ENCODE results near the gene IPCEF1.
A peak's percentile ranks its signal among the peaks of the same experiment; 100 is the strongest.
"Not testable (repeated sequence)": the region's sequence is repeated elsewhere in the genome, so short reads cannot be mapped to it uniquely, and the experiment has no call there.

IPCEF1 gene

GRCh38 chr6:154334147-154334546 lies 22.5 kb downstream of the IPCEF1 start:
- not testable (repeated sequence) for FAIRE-seq; DNase-seq (ENCODE audit: low spot score)

DNA sequence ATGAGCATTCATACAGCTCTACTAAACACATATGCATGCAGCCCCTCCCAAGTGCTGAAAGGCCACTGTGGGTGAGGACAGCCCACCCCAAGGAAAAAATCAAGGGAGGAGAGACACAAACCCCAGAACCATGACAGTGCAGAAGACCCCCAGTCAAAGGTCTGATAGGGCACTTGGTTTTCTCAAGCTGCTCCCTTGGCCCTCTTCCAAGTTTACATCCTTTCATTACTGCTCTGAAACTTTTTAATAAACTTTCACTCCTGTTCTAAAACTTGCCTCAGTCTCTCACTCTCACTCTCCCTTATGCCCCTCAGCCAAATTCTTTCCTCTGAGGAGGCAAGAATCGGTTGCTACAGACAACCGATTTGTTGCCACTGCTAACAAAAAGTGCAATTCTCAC lies 24.9 kb downstream of the IPCEF1 start:
- DNase-seq (ENCODE audit: low spot score) (no peak), FAIRE-seq (no peak)

DNA sequence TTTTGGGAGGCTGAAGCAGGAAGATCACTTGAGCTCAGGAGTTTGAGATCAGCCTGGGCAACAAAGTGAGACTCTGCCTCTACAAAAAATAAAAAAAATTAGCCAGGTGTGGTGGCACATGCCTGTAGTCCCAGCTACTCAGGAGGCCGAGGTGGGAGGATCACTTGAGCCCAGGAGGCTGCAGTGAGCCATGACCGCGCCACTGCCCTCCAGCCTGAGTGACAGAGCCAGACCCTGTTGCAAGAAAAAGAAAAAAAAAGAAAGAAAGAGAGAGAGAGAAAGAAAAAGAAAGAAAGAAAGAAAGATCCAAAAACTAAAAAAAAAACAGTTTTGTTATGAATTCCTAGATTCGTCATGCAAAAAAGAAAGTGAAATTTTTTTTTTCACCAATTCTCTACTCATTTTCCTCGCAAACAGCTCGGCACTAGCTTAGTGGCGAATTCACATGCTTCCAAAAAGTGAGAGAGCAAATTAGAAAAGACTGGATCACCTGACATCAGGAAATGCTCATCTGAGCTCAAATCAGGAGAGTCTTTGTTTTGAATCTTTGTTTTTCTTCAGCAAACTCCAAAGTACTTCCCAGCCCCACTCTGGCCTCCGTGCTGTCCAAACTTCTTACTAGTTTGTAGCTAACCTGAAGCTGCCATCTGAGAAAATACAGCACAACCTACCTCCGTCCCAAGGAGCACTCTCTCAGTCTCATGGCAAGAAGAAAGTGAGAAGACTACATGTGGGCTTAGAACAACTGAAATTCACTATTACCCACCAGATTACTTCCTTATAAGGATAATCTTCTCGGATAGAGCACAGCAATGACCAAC lies 27.0 kb downstream of the IPCEF1 start:
- FAIRE-seq (no peak), DNase-seq (ENCODE audit: low spot score) (no peak)

DNA sequence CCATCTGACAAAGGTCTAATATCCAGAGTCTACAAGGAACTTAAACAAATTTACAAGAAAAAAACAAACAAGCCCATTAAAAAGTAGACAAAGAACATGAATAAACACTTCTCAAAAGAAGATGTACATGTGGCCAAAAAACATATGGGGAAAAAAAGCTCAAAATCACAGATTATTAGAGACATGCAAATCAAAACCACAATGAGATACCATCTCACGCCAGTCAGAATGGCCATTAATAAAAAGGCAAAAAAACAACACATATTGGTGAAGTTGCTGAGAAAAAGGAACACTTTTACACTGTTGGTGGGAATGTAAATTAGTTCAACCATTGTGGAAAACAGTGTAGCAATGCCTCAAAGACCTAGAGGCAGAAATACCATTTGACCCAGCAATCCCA lies 29.3 kb downstream of the IPCEF1 start:
- not testable (repeated sequence) for DNase-seq (ENCODE audit: low spot score); FAIRE-seq

DNA sequence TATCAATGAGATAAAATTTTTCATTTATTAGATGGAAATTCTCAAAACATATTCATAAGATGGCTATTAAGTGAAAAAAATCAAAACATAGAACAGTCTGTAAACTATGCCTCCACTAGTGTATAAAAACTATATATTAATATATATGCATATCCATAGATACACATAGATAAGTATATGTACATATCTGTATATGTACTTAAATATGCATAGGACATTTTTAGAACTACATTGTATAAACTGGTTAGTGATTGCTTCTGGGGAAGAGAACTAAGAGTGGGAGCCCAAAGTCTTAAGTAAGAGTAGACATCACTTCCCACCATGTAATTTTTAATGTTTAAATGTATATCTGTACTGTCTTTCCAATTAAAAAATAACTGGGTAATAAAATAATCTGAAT lies 31.5 kb downstream of the IPCEF1 start:
- DNase-seq (ENCODE audit: low spot score) (no peak), FAIRE-seq (no peak)

DNA sequence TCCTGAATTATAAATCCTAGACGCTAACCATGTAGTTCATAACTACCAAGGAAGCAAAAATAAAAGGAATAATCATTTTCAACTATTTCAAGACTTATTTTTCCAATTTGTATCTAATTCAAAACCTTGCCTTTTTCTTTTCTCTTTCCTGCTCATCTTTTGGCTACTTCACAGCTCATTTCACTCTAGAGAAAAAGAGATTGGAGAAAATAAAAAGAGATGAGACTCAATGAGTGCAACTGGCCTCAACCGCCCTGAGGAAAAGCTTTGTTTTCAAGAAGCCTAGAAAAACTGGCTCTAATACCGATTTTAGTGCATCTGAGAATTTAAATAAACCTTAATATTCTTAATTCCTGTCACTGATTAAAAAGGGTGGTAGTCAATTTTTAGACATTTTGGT lies 36.4 kb downstream of the IPCEF1 start:
- no peak for FAIRE-seq
- no peak for DNase-seq (ENCODE audit: low spot score)

DNA sequence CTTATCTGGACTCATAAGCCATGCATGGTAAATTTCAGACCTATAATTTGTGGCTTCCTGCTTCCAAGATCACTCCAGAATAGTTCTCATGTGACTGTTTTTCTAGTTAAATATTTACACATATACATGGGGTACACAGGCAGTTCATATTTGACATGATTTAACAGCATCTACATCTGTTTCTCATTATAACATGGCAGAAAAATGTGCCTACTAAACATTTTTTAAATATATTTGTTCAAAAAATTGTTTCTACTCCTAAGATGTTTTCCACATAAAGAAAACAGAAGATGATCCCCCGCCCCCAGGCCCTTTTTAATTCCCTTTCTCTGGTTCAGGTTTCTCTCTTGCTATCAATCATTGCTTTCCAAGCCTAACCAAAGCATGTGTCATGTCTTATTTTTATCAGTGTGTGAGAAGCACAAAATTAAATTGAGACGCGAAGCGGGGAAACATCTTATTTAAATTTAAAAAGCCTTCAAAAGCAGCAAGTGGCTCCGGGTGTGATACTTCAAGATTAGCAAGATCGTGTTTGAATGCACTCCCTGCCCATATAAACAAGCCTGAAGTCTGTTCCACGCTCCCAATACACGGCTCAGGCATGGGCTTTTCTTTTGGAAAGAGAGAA lies 37.3 kb downstream of the IPCEF1 start:
- FAIRE-seq: peak; percentile 90
- DNase-seq (ENCODE audit: low spot score): peak; percentile 70

GRCh38 chr6:154318721-154319120 lies 37.9 kb downstream of the IPCEF1 start:
- DNase-seq (ENCODE audit: low spot score) (no peak), FAIRE-seq (peak; percentile 11)

GRCh38 chr6:154316131-154316530 lies 40.5 kb downstream of the IPCEF1 start:
- DNase-seq (ENCODE audit: low spot score) (no peak), FAIRE-seq (no peak)

- DNase-seq (ENCODE audit: low spot score): no peak
Observed at GRCh38 chr6:154314084-154314483, 42.5 kb downstream of the IPCEF1 start.

GRCh38 chr6:154308986-154309385 lies 47.6 kb downstream of the IPCEF1 start:
- no peak for FAIRE-seq
- DNase-seq (ENCODE audit: low spot score): no peak

More at GRCh38 chr6:154314084-154314483, 42.5 kb downstream of the IPCEF1 start:
- no peak for FAIRE-seq

- FAIRE-seq (no peak), DNase-seq (ENCODE audit: low spot score) (no peak)
Observed at GRCh38 chr6:154307696-154308425, 48.7 kb downstream of the IPCEF1 start.

GRCh38 chr6:154307147-154307546 lies 49.5 kb downstream of the IPCEF1 start:
- DNase-seq (ENCODE audit: low spot score); FAIRE-seq: not testable (repeated sequence)

DNA sequence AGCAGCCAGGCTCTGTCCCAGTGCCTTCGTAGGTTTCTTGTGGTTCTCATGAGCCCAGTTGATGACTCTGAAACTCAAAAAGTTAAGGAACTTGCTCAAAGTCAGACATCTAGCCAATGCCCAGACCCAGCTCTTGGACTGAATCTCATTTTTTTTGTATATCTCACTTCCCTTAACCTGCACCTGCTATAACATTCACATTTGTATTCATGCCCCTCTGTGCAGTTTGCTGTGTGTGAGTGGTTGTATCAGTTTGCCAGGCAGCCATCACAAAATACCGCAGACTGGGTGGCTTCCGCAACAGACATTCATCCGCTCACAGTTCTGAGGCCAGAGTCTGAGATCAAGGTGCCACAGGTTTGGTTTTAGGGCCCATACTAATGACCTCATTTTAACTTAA lies 49.9 kb downstream of the IPCEF1 start:
- no peak for DNase-seq (ENCODE audit: low spot score)
- FAIRE-seq: no peak

DNA sequence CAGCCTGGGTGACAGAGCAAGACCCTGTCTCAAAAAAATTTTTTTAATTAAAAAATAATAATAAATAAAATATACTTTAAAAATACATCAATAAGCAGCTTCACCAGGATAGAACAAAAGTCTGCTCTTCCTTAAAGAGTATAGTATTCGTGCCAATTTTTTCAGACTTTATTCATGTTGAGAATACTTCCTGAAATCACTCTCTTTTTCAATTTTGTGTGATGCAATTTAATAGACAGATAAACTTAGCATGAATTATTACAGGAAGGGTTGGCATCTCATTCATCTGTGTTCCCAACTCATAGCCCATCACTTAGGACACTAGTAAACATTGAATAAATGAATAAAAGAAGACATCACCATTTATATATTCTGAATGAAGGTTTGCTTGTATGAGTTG lies 52.4 kb downstream of the IPCEF1 start:
- FAIRE-seq: no peak

DNA sequence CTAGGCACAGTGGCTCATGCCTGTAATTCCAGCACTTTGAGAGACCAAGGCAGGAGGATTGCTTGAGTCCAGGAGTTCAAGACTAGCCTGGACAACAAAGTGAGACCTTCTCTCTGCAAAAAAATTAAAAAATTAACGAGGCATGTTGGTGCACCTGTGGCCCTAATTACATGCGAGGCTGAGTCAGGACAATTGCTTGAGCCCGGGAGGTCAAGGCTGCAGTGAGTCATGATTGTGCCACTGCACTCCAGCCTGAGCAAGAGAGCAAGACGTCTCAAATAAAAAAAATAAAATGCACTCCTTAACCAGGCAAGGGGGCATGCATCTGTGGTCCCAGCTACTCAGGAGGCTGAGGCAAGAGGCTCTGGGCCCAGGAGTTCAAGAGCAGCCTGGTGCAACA lies 53.0 kb downstream of the IPCEF1 start:
- DNase-seq (ENCODE audit: low spot score) (peak; percentile 36), FAIRE-seq (peak; percentile 79)

More for the DNA sequence above, 52.4 kb downstream of the IPCEF1 start:
- DNase-seq (ENCODE audit: low spot score): no peak

GRCh38 chr6:154301839-154302752 lies 54.5 kb downstream of the IPCEF1 start:
- DNase-seq (ENCODE audit: low spot score) (peak; percentile 74), FAIRE-seq (peak; percentile 92)

GRCh38 chr6:154301086-154301625 lies 55.4 kb downstream of the IPCEF1 start:
- DNase-seq (ENCODE audit: low spot score): no peak
- no peak for FAIRE-seq

DNA sequence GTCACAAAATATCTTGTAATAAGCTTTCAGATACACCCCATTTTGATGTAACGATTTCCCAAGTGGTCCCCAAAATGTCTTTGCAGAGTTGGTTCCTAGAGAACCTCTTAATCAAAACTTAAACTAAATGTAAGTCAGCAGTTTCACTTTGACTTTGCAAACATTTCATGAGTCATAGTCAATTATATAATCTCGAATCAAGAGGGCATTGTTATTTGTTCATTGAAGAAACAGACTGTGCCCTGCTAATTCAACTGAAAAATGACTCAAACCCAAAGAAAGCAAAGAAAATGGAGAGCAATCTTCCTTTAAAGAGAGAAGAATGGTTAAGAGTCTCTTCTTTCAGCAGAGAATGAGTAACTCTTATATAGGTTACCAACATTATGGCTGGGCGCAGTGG lies 58.3 kb downstream of the IPCEF1 start:
- FAIRE-seq: peak; percentile 35
- peak; percentile 22 for DNase-seq (ENCODE audit: low spot score)

GRCh38 chr6:154297721-154298120 lies 58.9 kb downstream of the IPCEF1 start:
- no peak for FAIRE-seq
- DNase-seq (ENCODE audit: low spot score): no peak

- FAIRE-seq (no peak), DNase-seq (ENCODE audit: low spot score) (no peak)
Observed at GRCh38 chr6:154297210-154297609, 59.4 kb downstream of the IPCEF1 start.

All from RCC 7860 (cell line).